ENCODE measurements around the gene MEGF11.

GRCh38 chr15:66112388-66112787 lies 141.2 kb downstream of the MEGF11 start:
- no peak for TF ChIP-seq POLR2AphosphoS5 (IDR thresholded peaks at IDR 0.05; ENCODE audit: low read depth, low read length)
- TF ChIP-seq POLR2A (IDR thresholded peaks at IDR 0.05; ENCODE audit: low read depth, low read length), result no peak
- TF ChIP-seq TAF1 (IDR thresholded peaks at IDR 0.05; ENCODE audit: low read depth, low read length), result no peak
- TF ChIP-seq POU2F2 (IDR thresholded peaks at IDR 0.05; ENCODE audit: low read depth, low read length), result no peak
- TF ChIP-seq SPI1 (IDR thresholded peaks at IDR 0.05; ENCODE audit: low read depth, low read length), result no peak

All from GM12891 (cell line).